Breast epithelium (tissue), 3 donors: ENCODE measurements around the gene FBLN2.

Experiments
- POLR2A ChIP-seq: fragments of 450-650 bp; IDR thresholded peaks from one replicate; pipeline ENCODE4 v1.6.1; 2016; ENCODE audit warnings: antibody characterized with exemption, mild to moderate bottlenecking, moderate library complexity
- TF ChIP-seq, protein P1 (sequence below), 3 donors: fragments of 450-650 bp; IDR thresholded peaks; one replicate each; pipeline ENCODE4 v1.5.1; 2016 to 2017; ENCODE audit warnings: antibody characterized with exemption in 3 of 3, mild to moderate bottlenecking in 3 of 3, moderate library complexity in 3 of 3

DNA sequence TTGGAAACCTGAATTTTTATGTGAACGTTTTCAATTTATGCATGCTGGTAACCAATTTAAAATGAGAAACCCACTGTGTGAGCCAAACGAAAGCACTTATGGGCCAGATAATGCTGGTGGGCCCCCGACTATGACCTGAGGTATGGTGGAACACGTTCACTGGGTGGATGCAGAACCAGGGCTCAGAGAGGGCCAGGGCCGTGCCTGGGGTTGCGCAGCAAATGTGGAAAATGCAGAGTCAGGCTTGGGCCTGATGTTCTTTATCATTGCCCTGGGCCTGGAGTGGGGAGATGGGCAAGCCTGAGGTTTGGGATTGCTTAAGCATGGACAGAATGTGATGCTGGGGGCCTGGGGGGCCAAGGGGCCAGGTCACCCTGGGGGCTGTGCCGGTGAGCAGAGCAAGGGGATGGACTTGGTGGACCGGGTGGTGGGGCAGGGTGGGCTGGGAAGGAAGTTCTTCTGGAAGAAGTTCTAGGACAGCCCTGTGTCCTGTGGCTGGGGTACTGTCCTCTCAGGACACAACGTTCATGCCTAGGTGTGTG, 17.9 kb downstream of the FBLN2 start:
- TF ChIP-seq, protein P1, sequence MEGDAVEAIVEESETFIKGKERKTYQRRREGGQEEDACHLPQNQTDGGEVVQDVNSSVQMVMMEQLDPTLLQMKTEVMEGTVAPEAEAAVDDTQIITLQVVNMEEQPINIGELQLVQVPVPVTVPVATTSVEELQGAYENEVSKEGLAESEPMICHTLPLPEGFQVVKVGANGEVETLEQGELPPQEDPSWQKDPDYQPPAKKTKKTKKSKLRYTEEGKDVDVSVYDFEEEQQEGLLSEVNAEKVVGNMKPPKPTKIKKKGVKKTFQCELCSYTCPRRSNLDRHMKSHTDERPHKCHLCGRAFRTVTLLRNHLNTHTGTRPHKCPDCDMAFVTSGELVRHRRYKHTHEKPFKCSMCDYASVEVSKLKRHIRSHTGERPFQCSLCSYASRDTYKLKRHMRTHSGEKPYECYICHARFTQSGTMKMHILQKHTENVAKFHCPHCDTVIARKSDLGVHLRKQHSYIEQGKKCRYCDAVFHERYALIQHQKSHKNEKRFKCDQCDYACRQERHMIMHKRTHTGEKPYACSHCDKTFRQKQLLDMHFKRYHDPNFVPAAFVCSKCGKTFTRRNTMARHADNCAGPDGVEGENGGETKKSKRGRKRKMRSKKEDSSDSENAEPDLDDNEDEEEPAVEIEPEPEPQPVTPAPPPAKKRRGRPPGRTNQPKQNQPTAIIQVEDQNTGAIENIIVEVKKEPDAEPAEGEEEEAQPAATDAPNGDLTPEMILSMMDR (IDR thresholded peaks at IDR 0.05): no peak
- TF ChIP-seq POLR2A: no peak
